ENCODE data around the gene DUS1L.

DUS1L gene

GRCh38 chr17:82022981-82023446 lies 42.6 kb downstream of the DUS1L start, which contains the start of gene LRRC45:
Gene LRRC45, plus strand, starts transcription at chr17:82023305. Its CDS starts 339 bp downstream, at chr17:82023644.
- peak; percentile 99 for DNase-seq

DNA sequence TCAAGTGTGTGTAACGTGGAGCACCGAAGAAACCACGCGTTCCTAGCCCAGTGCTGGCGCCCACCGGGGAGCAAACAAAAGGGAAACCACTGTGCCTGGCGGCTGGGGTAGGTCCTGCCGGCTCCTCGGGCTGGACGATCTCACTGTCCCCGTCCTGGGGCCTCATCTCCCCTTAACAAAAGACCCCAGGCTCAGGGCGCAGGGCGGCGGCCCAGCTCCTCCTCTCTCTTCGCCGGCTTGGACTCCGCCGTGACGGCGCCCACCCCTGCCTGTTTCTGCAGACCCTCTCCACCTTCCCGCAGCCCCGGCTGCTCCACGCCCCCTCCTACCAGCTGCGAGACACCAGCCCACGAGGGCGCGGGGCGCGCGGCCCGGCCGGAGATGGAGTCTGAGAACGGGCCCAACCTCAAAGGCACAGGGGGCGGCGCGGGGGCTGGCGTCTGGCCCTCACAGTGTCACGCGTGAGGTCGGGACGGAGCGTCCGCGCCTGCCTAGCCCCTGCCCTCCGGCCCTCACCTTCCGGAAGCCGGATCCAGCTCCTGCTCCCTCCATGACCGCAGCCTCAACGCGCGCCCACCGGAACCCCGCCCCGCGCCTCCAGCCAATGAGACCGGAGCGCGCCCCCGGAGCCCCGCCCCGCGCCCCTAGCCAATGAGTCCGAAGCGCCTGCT lies 43.2 kb downstream of the DUS1L start, which contains the start of gene CENPX:
Gene CENPX (minus strand): TSS at position 569 of the 671 bp plus-strand sequence. CDS start 17 bp downstream, at position 552.
- DNase-seq: no peak

DNA sequence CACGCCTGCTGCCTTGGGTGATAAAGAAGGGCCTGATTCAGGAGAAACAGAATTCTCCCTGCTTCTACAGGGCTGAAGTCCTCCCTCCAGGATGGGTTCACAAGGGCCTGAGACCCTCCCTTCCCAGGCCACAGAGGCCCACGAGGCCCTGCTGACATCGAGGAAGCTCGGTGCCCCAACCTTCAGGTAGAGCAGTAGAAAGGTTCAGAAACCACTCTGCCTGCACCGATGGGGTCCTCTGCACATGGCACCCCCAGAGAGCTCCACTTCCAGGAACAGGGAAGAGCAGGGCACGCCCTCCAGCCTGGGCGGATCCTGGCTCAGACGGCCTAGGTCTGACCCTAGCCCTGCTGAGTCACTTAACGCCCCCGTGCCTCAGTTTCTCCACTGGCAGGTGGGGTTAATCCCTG lies 43.7 kb downstream of the DUS1L start:
- no peak for DNase-seq

DNA sequence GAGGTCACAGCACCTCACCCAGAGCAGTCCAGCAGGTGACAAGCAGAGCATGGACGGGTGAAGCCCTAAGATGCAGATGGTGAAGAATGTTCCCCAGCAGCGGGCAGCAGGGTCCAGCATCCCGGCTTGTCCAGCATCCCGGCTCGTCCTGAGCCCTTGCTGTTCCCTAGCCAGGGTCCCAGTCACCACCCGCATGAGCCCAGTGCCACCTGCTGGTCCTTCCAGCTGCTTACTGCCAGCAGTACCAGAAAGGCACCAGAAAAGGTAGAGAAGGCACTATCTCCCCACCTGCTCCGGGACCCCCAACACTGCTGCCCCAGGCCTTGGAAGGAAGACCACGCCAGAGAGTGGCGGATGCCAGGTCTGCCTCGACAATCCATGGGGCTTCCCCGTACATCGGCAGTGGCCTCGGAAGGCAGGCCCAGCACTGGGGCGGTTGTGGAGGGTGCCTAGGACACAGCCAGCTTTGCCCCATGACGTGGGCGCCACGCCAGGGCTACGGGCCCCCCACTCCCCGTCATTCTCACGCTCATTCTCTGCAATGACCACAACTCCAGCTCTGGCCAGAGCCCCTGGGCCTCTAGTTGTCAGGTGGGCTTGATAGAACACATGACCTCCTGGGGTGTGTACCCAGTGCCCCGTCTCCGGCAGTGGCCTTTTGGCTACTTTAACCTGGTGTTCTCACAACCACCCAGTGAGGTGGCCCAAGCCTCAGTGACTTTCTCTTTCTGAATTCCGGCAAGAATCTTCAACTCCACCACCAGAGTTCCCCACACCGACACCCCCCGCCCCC lies 44.3 kb downstream of the DUS1L start:
- DNase-seq: no peak

GRCh38 chr17:82020572-82021106 lies 45.0 kb downstream of the DUS1L start:
- DNase-seq: no peak

GRCh38 chr17:82019690-82020571 lies 45.7 kb downstream of the DUS1L start:
- DNase-seq: peak; percentile 32

DNA sequence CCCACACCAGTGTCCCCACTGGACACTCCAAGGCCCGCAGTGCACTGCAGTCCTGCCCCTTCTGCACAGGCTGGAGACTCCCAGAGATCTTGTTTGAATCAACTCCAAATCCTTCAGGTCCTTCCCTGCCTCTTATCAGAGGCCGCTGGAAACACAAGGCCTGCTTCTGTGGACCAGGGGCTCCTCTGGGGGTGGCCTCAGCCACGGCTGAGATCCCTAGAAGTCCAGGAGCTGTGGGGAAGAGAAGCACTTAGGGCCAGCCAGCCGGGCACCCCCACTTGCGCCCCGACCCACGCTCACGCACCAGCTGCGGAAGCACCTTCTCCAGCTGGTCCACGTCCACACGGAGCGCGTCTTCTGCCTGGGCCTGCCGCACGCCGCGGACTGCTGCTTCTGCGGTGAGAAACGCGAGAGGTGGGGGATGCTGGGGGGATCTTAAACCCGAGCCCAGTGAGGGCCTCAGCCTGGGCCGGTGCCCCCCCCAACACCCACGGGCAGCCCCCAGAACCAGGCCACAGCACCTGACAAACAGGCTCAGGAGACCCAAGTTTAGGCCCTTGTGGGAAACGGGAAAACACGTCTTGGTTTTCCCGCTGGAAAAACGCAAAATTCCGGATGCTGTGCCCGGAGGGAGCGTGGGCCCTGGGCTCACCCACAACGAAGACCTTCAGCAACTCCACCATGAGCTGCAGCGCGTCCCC lies 46.5 kb downstream of the DUS1L start:
- DNase-seq: no peak

- no peak for DNase-seq
Measured at GRCh38 chr17:82018152-82018988, 47.2 kb downstream of the DUS1L start.

GRCh38 chr17:82017612-82018151 lies 47.9 kb downstream of the DUS1L start:
- no peak for DNase-seq

DNA sequence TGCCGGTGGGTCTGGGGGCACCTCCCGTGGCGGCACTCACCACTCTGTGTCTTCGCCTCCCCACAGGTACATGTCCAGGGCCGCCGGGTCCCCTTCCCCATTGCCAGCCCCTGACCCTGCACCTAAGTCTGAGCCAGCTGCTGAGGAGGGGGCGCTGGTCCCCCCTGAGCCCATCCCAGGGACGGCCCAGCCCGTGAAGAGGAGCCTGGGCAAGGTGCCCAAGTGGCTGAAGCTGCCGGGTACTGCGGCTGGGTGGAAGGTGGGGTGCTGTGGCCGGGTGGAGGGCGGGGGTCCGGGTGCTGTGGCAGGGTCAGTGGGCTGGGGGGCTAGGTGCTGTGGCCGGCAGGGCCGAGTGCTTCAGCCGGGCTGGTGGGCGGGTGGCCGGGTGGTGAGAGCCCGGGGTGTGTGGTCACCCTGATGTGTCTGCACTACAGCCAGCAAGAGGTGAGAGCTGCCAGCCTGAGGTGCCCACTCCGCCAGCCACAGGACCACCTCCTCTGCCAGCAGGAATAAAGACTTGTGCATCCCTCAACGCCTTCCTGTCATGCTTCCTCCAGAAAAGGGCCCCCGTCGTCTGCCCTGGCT lies 48.6 kb downstream of the DUS1L start:
- DNase-seq: no peak

GRCh38 chr17:82016061-82016874 lies 49.3 kb downstream of the DUS1L start:
- no peak for DNase-seq

DNA sequence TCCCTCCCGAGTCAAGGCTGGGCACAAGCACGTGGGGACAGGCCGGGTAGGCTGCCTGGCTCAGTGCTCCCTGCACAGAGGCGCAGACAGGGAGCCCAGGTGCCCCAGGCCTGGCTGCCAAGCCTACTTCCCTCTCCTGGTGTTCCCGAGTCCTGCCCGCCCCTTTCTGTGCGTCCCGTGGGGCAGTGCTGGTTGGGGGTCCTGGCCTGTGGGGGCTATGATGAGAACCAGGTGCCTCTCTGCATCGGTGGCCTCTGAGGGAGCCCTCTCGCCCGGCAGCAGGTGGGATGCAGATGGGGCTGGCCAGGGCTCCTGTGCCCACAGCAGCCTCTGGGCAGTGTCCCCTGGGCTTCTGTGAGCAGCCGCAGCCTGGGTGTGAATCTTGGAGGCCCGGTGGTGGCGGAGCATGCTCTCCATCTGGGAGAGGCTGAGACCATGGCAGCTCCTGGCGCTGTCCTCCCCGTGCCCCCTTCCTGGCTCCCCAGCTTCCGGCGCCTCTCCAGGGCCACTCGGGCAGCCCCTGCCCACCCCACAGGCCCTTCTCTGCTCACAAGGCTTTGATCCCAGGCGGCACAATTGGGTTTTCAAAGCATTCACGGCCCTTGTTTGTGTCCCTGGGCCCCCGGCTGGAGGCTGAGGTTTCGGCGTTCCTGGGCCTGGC lies 50.2 kb downstream of the DUS1L start:
- no peak for DNase-seq

DNA sequence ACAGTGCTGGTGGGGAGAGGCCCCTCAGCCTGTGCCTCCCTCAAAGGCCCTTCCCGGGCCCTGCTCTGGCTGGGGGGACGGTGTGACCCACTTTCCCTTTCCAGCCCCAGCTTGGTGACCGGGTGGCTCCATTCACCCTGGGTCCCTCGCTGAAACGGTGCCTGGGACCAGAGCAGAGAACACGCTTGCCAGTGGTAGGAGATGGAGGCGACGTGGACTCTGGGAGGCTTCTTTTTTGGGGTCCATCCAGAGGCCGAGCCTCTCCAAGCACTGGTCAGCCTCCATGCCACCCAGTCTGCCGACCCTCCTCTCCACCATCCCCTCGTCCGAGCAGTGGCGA lies 50.7 kb downstream of the DUS1L start:
- no peak for DNase-seq

DNA sequence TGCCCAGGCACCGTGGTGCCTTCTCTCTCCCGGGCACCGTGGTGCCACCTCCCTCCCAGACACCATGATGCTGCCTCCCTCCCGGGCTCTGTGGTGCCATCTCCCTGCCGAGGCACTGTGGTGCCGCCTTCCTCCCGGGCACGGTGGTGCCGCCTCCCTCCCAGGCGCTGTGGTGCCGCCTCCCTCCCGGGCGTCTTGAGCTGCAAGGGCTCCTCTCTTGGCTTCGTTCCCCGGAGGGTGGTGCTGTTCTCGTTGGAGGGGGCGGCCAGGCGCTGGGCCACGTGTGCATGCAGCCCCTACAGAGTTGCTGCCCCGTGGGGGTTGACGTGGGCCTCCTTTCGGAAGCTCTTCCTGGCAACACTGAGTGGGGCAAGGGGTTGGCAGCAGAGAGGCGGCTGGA lies 51.2 kb downstream of the DUS1L start:
- DNase-seq: no peak

DNA sequence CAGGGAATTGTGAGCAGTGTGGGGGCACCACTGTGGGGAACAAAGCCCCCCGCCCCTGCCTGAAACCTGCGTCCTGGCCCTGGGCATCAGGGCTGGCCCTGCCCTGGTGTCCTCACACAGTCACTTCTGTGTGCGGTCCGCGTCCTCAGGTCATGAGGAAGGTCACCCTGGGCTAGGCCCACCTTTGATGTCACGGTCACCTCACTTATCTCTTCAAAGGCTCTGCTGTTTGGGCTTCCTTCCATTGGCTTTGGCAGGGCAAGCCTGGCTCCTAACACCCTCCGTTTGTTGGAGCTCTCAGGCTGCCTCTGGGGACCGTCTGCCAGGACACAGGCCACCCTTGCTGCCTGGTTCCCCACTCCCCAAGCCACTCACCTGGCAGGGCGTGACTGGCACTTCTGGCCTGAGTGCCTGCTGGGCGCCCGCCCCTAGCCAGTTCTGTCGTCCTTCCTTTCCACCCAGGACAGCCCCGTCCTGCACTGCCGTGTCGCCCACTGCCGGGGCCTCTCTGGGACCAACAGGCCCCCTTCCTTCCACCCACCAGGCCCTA lies 51.8 kb downstream of the DUS1L start:
- no peak for DNase-seq

DNA sequence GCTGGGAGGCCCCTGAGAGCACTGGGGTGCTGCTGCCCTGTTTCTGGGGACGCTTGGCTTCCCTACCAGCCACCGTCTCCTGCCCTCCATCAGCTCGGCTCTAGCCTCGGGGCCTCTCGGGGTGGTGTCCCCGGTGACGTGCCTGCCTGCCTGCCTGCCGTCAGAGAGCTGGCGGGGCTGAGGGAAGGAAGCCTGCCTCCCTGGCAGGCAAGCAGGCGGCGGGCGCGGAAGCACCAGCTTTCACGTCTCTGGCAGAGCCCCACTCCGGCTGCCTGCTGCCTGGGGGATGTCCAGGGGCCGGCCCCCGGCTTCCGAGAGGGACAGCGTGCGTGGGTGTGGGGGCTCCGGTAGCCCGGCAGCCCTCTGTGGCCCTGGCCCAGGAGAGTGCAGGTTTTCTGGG lies 52.3 kb downstream of the DUS1L start:
- no peak for DNase-seq

DNA sequence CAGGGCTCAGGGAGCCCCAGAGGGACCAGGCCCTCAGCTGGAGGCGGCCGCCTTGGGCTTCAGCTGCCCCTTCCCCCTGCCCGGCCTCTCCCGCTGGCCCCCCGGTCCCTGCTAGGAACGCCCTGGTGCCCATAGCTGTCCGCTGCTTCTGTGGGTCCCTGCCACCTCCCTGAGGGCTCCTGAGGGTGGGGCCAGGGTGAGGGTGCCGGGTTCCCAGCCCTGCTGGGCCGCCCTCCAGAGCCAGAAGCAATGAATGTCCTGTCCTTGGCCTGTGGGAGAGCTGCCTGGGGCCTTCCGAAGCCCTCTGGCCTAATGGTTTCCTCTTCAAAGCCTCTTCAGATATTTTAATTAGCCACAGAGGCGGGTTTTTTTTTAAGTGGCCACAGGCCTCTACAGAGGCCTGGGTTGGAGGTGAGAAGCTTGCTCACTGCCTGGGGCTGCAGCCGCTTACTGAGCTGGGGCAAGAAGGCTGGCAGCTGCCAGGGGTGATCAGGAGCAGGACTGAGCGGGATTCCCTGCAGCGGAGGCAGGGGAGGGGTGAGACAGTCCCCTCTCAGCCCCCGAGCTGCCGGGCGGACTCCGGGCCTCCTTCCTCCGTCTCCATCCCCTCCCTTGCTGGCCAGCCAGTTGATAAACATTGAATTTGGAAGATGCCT lies 52.8 kb downstream of the DUS1L start:
- DNase-seq: no peak

DNA sequence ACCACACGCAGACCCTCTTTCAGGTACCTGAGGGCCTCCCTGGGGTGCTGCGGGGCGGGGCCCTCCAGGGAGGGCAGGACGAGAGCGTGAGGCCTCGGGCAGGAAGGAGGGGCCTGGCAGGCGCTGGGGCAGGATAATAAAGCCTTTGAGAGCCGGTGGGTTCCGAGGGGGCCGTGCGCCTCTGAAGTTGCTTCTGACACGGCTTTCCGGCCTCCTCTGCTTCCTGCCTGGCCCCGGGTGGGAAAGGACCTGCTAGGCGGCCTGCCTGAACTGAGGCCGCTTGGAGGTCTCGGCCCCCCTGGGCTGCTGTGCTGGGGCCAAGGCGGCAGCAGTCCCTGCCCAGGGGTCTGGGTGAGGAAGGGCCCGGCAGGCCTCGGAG lies 53.4 kb downstream of the DUS1L start:
- no peak for DNase-seq
